HG03103 (cell line): ENCODE data around the gene DNASE1L1.

Experiments used
- ATAC-seq: cut with Tn5 transposase; IDR thresholded peaks from one replicate; pipeline ENCODE4 v1.9.1; 2021; ENCODE audit warnings: low read depth; ENCODE audit not compliant: unreplicated experiment

Gene DNASE1L1

DNA sequence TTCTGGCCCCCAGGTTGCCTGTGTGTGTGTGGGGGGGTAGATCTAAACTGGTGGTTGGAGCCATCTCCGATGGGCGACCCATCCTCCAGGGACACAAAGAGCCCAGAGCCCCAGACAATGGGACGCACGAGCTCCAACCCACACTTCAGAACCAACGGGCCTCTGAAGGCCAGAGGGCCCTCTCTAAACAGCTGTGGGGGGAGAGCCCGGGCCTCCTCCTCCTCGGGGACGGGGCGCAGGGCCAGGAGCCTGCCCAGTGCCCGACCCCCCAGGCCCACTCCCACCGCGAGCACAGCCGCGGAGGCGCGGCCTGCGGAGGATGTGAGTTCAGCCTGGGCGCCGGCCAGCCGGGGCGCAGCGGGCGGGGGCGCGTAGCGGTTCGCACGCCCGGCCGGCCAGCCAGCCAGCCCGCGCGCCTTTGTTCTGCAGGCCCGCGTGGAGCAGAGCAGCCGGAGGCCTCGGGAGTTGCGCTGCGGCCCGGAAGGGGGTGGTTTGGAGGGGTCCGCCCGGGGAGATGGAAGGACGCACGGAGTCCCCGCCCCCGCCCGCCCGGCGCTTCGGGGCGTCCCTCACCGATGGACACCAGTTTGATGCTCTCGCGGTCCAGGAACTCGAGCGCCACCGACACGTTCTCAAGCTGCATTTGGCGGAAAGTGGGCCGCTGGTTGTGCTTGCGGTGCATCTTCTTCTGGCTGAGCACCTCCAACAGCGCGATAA lies 38.6 kb downstream of the DNASE1L1 start:
- no peak for ATAC-seq

DNA sequence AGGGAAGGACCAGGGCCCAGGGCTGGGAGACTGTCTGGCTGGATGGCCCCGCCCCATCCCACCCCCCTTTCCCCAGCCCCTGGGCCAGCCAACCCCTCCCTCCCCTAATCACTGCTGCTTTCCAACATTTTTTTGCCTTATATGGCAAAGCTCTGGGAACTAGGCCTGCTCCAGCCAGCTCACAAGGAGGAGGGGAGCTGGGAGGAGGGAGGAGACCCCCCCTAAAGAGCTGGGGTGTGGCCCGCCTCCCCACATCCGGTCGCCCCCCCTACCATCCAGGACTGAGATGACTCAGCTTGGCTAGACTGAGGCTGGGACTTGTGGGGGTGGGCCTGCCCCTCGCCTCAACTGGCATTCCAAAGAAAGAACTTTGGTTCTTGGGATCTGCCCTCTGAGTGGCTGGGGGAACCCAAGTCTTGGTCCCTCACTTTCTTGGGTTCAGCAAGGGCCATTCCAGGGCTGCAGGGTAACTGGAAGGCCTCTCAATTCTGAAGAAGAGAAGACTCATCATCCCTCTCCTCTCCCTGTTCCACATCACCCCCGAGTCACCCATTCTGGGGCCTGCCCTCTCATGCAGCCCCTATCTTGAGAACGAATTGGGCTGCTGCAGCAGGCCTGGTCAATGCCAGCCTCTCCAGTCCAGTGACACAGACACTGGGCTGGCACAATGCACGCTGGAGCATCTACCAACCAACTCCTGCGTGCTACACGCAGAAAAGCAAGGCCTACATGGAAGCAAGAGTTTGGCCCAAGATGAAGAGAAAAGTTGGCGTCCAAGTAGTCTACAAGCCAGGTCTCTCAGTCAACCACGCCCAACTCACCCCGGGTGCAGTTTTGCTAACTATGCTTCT lies 39.4 kb downstream of the DNASE1L1 start:
- no peak for ATAC-seq

DNA sequence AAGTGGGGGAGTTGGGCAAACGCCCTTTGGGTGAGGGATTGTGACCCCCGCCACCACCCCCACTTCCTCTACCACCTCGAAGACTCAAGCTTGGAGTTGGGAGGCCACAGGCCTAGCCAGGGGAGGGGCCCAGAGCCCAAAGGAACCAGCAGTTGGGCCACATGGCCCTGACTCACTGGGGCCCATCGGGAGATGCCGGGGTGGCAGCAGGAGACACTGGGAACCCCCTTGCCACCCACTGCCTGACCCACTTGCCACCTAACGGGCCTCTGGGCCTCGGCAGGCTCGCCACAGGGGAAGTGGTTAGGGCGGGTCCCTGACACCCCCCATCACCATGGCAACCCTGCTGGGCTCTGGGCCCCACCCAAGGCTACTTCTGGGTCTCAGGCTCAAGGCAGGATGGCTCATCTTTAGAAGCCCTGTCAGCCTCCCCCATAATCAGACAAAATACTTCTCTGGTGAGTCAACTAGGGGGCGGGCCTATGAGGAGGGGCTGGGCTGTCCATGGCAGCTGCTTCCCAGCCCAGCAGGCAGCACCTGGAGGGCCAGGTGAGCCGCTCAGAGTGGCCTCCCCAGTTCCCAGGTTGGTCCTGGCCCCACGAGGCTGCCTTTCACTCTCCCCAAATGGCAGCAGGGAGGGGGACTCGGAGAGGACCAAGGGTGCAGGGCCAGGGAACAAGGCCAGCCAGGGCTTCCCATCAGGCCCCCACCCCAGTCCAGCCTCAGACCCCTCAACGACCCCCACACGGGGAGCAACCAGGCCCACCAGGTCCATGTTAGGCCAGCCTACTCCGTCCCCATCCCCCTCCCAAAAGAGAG lies 40.2 kb downstream of the DNASE1L1 start:
- no peak for ATAC-seq

DNA sequence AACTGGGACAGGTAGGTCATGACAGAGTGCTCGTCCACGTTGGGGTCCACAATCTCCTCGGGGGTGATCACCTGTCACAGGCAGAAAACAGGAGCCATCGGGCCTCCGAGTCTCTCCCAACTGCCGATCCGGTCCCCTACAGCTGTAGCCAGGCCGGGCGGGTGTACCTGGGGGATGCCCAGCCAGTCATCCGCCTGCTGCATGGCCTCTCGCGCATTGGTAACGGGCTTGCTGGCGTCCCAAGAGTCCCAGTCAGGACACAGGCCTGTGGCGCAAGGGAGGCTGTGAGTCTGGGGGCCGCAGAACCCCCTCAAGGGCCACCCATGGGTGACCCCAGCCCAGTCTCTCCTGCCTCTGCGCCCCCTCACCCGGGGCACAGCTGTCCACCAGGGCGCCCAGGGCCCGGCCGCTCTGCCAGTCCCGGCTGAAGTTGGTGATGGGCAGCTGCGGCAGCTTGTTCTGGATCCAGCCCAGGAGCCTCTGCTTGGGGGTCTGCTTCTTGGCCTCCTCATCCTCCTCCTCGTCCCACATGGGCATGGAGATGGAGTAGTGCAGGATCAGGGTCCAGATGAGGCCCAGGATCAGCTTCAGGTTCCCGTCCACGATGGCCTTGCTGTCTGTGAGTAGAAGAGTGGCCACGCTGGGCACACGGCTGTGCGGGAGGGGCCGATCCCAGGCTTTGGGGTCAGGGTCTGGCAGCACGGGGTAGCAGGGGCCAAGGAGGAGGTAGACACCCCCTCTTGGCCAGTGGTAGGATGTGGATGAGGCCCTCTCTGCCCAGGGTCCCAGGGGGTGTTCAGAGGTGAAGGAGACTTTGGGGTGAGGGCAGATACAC lies 41.4 kb downstream of the DNASE1L1 start:
- no peak for ATAC-seq

DNA sequence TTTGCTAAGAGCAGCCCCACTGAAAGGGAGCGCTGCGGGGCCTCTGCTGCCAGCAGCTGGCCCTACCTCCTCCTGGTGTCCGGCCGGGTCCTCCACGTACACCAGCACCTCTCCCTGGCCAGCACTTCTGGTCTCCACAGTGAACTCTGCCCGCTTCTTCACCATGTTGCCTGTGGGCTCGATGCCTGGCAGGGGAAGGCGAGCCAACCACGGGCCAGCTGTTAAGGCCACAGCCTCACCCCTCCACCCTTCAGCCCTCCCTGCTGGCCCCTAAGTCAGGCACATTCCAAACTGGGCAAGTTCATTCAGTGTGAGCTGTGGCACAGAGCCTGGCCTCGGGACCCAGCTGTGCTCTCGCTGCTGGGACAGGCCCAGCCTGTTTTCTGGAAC lies 42.4 kb downstream of the DNASE1L1 start:
- no peak for ATAC-seq

DNA sequence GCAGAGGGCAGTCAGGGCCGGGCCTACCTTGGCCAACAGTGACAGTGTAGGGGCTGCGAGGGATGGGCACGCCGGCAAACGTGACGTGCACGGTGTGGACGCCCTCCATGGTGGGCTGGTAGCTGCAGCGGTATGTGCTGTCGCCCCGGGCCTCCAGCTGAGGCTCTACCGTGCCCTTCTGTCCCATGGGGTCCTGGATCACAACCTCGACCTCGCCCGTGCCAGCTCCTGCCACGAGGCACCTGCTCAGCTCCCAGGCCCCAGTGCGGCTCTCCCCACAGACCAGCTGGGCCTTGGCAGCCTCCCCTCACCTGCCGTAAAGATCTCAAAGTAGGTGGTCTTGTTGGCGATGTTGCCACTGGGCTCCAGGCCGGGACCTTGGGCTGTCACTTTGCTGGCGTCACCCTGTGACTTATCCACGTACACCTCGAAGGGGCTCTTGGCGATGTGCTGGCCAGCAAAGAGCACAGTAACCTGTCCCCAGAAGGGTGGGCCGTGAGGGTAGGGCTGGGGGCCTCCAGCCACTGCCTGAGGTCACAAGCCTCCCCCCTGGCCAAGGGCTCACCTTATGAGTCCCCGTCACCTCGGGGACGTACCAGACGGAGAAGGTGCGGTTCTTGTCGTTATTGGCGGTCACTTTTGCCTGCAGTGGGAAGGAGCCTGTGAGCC lies 42.9 kb downstream of the DNASE1L1 start:
- no peak for ATAC-seq

DNA sequence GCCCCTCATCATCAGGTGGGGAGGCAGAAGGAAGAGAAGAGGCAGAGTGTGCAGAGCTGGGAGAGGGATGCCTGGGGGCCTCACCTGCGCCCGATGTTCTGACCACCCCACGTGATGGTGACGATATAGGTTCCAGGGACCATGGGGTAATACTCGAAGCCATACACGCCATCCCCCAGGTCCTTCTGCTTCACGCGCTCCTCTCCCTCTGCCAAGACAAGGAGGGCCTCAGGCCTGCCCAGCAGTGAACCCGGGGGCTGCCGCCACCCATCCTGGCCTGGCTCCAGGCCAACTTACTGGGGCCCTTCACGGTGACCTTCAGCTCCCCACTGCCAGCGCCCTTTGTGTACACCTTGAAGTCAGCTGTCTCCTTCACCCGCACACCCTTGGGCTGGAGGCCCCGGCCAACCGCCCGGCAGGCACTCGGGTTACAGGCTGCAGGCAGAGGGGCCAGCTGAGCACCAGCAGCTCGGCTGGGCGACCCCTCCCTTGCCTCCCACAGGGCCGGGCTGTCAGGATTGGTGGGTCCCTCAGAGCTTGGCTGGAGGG lies 43.9 kb downstream of the DNASE1L1 start:
- ATAC-seq: no peak

DNA sequence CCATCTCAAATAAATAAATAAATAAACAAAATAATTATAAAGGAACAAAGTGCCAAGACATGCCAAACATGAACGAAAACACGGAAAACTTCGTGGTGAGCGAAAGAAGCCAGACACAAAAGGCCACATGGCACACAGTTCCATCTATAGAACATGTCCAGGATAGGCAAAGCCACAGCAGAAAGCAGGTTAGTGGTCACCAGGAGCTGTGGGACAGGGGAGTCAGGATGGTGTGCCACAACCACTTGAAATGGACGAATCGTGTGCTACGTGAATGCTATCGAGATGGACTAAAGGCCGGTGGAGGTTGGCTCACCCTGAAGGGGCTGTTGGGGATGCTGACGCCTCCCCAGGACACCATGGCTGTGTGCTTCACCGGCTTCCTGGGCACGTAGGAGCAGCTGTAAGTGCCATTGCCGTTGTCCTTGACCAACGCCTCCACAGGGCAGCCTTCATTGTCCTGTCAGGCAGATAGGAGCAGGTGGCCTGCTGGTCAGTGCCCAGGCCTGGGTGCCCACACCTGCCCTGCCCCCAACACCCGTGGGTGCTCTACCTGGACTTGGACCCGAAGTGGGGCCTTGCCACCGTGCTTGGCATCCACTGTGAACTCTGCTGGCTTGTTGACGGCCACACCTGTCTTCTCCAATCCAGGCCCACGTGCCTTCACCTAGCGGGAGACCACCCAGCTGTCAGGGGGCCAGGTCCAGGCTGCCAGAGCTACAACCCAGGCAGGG lies 45.2 kb downstream of the DNASE1L1 start:
- ATAC-seq: no peak

DNA sequence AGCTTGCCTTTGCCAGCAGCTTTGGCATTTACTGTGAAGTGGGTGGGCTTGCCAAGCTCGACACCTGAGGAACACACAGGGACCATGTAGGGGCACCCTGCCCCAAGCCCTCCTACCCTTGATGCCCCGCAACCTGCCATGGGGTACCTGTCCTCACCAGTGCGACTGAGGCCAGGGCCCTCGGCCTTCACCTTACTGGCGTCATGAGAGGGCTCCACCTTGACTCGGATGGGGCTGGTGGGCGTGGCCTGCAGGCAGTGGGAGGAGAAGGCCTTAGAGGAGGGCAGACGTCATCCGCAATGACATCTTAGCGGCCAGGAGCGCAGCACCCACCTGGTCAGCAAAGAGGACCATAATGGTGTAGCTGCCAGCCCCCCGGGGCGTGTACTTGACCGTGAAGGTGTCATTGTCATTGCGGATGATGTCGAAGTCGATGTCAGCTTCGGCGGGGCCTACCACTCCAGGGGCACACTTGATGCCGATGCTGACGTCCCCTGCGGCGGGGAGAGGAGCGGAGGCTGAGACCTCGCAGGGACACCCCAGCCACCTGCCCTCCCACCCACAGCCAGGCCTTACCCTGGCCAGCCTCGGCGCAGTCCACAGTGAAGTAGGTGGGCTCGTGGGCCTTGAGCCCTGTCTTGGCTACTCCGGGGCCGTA lies 46.8 kb downstream of the DNASE1L1 start:
- ATAC-seq: no peak

DNA sequence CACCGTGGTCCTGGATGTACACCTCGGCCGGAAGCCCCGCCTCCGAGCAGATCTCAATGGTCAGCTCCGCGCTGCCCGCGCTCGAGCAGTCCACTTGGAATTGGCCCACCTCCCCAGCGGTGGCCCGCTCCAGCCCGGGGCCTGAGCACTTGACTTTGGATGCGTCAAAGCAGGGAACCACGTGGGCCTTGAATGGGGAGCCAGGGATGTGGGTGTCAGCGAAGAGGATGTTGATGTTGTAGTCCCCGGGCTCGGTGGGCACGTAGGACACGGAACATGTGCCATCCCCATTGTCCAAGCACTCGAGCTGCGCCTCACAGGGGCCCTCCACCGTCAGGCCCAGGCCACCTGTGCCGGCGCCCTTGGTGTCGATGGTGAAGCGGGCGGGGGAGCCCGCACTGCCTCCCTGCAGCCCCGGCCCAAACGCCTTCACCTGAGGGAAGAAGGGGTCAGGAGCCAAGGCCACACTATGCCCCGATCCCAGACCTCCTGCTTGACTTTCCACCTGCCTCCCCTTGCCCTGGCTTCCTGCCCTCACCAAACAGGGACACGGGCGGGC lies 48.8 kb downstream of the DNASE1L1 start:
- no peak for ATAC-seq

DNA sequence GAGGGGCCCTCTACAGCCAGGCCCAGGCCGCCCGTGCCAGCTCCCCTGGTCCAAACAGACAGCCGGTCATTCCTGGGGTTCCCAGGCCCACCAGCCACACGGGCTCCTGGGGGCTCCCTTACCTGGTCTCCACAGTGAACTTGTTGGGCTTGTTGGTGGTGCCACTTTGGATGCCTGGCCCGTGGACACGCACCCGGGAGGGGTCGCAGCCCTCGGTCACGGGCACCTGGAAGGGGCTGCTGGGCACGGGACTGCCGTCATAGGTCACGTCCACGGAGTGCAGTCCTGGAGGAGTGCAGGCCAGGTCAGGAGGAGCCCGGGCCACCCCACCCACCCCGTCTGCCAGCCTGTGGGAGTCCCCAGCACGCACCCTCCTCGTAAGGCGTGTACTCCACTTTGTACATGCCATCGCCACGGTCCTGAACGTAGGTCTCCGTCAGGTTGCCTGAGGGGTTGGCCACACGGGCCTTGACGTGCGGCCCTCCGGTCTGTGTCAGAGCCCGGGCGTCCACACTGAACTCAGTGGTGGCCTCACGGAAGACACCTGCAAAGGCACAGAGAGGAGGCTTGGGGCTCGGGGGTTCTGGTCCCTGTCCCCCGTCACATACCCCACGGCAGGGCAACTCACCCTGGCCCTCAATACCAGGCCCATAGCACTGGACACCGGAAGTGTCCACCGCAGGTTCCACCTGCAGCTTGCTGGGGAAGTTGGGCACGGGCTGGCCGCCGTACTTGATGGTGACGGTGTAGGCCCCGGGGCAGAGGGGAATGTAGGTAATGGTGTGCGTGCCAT lies 49.5 kb downstream of the DNASE1L1 start:
- ATAC-seq: no peak

DNA sequence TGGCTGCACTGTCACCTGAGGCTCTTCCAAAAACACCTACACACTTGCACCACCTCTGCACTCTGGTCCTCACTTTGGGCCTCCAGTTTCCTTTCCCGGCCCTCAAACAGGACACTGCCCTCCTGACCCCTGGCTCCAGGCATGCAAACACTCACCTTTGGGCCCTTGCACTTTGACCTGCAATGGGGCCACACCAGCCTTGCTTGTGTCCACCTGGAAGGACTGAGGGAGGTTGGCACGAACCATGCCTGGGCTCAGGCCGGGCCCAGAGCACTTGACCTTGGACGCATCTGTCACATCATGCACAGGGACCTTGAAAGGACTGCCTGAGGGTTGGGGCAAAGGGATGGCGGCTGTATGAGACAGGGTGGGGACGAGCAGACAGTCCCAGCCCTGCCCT lies 50.2 kb downstream of the DNASE1L1 start:
- ATAC-seq: no peak

DNA sequence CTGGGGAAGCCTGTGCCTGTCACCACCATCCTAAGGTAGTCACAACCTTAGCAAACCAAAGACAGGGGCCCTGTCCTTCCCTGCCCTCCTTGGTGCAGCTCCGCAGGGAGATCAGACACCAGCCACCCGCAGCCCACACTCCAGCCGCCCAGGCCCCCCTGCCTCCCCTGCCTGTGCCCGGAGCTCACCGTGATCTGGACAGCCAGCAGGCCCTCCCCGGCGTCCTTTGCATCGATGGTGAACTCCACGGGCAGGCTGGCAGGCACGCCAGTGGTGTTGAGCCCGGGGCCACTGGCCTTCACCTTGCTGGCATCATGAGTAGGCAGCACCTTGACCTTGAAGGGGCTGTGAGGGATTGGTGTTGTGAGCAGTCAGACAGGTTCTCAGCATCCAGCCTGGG lies 51.0 kb downstream of the DNASE1L1 start:
- no peak for ATAC-seq

DNA sequence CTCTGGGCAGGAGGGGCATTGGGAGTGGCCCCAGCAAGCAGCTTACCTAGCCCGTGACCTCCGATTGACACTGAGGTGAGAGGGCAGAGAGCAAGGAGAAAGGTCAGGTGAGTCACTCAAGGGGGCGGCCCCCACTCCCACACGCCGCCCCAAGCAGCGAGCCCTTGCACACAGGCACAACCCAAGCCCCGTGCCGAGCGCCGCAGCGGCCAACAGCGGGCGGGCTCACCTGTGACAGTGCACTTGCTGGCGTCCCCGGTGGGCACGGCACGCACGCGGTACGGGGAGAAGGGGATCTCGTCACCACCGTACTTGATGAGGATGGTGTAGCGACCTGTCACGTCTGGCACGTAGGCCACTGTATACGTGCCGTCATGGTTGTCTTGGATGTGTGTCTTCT lies 51.8 kb downstream of the DNASE1L1 start:
- no peak for ATAC-seq

DNA sequence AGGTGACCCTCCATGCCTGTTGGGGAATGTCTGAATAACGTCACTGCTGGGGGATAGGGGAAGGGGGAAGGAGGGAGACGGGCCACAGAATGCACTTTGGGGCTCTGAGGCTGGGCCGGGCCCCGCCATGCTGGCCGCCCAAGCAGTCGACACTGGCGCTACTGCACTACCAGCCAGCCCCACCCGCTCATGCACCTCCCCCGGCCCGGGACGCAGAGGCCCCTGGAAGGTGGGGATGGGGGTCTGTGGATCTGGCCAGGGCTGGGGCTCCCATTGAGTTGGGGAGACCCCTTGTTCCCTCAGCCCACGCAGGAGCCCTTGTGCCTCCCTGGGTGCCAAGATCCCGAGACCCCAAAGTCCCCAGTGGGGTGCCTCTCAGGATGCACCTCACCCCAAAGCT lies 52.5 kb downstream of the DNASE1L1 start:
- ATAC-seq: no peak

DNA sequence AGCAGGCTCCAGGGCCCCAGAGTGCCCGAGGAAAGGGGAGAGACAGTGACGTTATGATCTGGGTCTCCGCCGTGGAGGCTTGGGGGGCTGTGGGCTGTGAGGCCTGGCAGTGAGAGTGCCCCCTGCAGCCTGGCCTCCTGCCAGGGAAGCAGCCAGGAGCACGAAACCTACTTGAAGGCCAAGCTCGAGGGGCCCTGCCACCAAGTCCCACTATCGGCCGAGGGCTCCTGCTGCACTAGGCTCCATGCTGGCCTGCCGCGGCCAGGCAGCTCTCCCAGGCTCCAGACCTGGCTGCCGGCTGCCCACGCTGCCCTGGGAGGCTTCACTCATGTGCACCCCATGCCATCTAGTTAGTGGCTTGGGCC lies 53.3 kb downstream of the DNASE1L1 start:
- ATAC-seq: no peak

DNA sequence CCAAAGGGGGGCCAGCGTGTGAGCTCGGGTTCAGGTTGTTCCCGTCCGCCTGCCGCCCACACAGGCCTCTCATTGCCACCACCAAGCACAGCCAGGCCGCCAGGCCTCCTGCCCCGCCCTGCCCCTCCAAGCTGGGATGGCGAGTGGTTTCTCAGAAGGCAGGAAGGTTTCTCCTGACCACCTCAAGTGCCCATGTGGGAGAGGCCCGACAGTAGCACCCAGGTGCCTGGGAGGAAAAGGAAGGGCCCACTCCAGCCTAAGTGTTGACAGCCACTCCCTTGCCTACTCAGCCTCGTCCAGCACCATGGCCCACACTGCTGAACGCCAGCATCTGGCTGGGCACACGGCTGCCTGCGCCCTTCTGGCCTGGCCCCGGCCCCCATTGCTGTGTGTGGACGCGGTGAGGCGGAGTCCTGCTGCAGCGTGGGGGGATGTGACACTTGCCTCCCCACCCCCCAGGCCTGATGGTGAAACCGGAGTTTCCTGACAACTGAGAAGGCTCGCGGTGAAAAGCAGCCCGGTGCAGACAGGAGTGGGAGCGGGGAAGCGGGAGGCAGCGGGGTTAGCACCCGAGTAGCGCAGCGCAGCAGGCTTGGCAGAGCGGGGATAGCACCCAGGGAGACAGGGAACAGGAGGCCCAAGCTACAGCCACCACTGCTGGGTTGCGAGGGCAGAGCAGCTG lies 53.8 kb downstream of the DNASE1L1 start:
- no peak for ATAC-seq
